SK-N-MC (cell line): Measurements from ENCODE around the gene GPR35.

ENCODE experiments used
- DNase-seq: peaks from one replicate; pipeline ENCODE4 v3.0.0-alpha.2; 2011; ENCODE audit warnings: low read depth, low spot score
- H3K27ac ChIP-seq: fragments of 200-600 bp; sonication (generic); 2 replicates; pipeline ENCODE4 v1.5.1; 2016; ENCODE audit warnings: mixed run types
- H3K36me3 ChIP-seq: fragments of 200-600 bp; sonication (generic); 2 replicates; pipeline ENCODE4 v1.6.1; 2017; ENCODE audit warnings: antibody characterized with exemption, low read length, mixed read lengths; ENCODE audit not compliant: insufficient read depth
- H3K4me3 ChIP-seq: fragments of 200-600 bp; sonication (generic); 2 replicates; pipeline ENCODE4 v1.5.1; 2016
- H3K9ac ChIP-seq: fragments of 200-600 bp; sonication (generic); 2 replicates; pipeline ENCODE4 v1.8.0; 2017; ENCODE audit warnings: mixed run types, mixed read lengths; ENCODE audit not compliant: insufficient read length
- H3K9me3 ChIP-seq: fragments of 200-600 bp; sonication (generic); 2 replicates; pipeline ENCODE4 v1.6.1; 2017; ENCODE audit warnings: low read depth, mild to moderate bottlenecking, antibody characterized with exemption, low read length, moderate library complexity, mixed read lengths
- EZH2 ChIP-seq: fragments of 200-600 bp; sonication (generic); IDR thresholded peaks from one replicate; pipeline ENCODE4 v1.6.1; 2017; ENCODE audit warnings: antibody characterized with exemption
- FOXP2 ChIP-seq: optimal IDR thresholded peaks from 2 replicates; pipeline ENCODE3; 2011; ENCODE audit warnings: mild to moderate bottlenecking, moderate library complexity; ENCODE audit not compliant: insufficient read depth; ENCODE audit errors: extremely low read length, control extremely low read depth
- POLR2AphosphoS5 ChIP-seq: IDR thresholded peaks from 2 replicates; pipeline ENCODE4 v1.6.1; 2012; ENCODE audit warnings: mild to moderate bottlenecking, low read depth, low read length, borderline replicate concordance

Gene GPR35

DNA sequence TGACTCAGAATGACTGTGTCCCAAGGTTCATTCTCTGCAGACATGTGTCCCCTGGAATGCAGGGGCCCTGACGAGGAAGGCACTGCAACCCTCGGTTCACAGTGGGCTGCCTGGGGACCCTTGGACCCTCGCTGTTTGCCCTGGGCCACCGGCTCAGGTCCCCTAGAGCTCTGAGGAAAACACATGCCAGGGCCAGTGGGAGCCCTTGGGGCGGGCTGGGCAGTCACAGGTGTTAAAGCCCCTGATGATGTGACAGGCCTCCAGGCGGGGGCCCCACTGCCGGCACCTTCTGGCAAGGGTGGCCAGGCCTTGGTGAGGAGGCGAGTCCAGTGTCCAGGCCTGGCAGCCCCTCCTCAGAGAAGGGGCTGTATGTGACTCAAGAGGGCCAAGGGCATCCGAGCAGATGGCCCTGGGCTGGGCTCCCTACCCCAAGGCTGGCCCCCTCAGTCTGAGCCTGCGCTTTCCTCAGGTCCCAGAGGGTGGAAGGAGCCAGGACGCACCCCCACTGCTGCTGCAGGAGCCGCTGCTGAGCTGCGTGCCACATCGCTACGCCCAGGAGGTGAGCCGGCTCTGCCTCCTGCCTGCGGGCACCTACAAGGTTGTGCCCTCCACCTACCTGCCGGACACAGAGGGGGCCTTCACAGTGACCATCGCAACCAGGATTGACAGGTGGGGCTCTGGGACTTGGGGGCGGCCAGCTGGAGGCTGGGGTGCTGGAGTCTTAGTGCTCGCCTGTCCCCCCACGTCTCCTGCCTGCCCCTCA lies 27.7 kb upstream of the GPR35 start:
- no peaks in the 10 kb centered on the region; the same call in 1 of the 2 replicates for H3K36me3 ChIP-seq
- TF ChIP-seq EZH2, result no peak
- no peak for TF ChIP-seq FOXP2
- TF ChIP-seq POLR2AphosphoS5, result no peak

DNA sequence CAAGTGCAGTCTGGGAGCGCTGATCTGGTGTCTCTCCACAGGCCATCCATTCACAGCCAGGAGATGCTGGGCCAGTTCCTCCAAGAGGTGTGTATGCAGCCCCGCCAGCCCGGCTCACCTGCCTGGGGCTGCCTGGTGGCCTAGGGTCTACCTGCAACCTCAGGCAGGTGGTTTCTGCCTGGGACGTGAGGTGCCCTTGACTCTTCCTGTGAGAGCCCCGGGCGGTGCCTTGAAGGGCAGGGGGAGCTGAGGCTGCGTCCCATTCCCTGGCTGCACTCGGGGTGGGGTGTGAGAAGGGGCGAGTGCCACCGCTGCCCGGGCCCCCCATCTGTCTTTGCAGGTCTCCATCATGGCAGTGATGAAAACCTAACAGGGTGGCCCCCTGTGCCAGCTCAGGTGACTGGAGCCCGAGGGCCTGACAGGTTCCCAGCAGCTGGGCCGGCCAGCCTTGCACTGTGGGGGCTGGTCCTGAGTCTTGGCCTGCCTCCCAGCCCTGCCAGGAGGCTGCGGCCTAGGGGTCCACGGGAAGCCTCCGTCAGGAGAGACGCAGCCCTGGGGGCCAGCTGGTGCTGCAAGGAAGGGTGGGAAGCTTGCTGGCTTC lies 26.9 kb upstream of the GPR35 start:
- Histone ChIP-seq H3K9me3 (no peaks in the 10 kb centered on the region), H3K36me3 (no peaks in the 10 kb centered on the region), H3K27ac (no peak overlapping the region), H3K4me3 (no peak overlapping the region), H3K9ac (no peak overlapping the region)
- TF ChIP-seq EZH2 (no peak), POLR2AphosphoS5 (no peak), FOXP2 (no peak)
- DNase-seq, result no peak

More for the DNA sequence above, 27.7 kb upstream of the GPR35 start:
- DNase-seq, result no peak
- Histone ChIP-seq H3K9me3 (no peaks in the 10 kb centered on the region), H3K9ac (no peak overlapping the region), H3K4me3 (no peak overlapping the region), H3K27ac (no peak overlapping the region)

DNA sequence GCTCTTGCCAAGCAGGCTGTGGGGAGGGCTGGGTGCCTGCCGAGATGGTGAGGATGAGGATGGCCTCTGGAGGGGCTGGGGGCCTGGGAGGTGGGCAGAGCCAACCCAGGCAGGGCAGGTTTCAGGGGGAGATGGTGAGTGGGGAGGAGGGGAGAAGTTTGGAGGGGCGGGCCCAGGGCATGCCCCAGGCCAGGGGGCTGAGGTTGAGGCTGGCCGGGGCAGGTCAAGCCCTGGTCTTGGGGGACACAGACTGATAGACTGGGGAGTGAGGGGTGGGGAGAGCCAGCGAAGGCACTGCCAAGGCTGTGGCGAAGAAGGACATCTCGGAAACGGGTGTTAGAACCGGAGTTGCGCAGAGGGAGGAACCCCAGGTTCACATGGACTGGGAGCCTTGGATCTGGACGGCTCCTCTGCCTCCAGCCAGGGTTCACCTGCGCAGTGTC lies 26.1 kb upstream of the GPR35 start:
- TF ChIP-seq POLR2AphosphoS5 (no peak), FOXP2 (no peak), EZH2 (no peak)
- no peaks in the 10 kb centered on the region for H3K36me3 ChIP-seq

DNA sequence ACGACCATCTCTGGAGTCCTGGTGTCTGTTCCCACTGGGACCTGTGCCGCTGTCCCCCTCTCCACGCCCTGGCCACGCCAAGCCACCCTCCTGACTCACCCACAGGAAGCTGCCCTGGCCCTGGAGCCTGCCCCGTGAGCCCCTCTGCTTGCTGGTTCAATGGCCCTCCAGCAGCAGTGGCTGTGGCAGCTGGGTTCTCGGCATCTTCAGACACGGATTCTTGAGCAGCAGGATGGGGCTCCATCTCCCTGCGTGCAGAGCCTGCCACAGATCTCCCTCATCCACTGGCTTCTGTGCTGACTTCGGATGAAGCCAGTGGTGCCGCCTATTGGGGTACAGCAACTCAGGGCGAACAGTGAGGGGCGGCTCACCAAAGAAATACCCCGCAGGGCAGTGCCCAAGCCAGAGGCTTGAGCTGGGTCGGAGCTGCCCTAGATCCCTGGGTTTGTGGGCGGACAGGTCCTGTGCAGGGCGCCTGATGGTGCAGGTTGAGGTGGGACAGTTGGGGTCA lies 24.8 kb upstream of the GPR35 start:
- DNase-seq, result no peak
- no peaks in the 10 kb centered on the region for H3K9me3 ChIP-seq
- no peak for TF ChIP-seq FOXP2
- TF ChIP-seq EZH2, result no peak
- no peak for TF ChIP-seq POLR2AphosphoS5
- no peak overlapping the region for H3K9ac ChIP-seq
- no peak overlapping the region for H3K27ac ChIP-seq
- no peaks in the 10 kb centered on the region for H3K36me3 ChIP-seq
- no peak overlapping the region for H3K4me3 ChIP-seq

More for the DNA sequence above, 26.1 kb upstream of the GPR35 start:
- H3K4me3 ChIP-seq, result no peak overlapping the region
- H3K9me3 ChIP-seq, result no peaks in the 10 kb centered on the region
- H3K27ac ChIP-seq, result no peak overlapping the region
- H3K9ac ChIP-seq, result no peak overlapping the region
- DNase-seq, result no peak

DNA sequence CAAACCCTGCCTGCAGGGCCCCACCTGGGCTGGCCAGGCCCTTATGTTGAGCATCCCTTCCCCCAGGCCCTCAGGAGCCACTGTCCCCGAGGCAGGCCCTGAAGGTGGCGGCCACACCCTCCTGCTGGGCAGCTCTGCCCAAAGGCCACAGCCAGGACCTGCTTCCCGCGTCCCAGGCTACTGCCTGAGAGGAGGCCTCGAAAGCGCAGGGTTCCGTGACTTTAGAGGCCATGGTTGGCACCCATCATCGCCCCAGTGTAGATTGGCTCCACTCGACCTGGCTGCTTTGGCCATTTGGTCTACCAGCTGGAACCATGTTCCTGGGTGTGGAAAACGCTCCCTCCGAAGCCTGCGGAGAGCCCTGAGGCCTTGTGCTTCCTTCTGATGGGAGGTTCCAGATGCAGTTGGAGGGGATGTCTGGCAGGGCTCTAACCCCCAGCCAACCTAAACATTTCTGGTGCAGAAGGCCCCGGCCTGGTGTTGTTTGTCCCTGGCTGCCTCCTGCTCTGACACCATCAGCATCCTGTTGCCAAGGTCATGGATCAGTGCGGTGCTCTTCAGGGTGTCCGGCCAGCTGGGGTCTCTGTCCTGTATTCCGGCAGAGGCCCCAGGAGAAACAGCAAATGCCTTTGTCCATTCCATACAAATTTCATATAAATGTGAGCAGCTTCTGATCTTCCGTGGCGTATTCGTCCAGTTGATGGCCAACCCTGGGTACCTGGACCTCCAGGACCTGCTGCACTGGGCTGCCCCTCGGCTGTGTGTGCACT lies 24.0 kb upstream of the GPR35 start:
- H3K4me3 ChIP-seq, result no peak overlapping the region
- no peak overlapping the region for H3K27ac ChIP-seq
- no peaks in the 10 kb centered on the region for H3K9me3 ChIP-seq
- no peak for TF ChIP-seq EZH2
- TF ChIP-seq FOXP2, result no peak
- TF ChIP-seq POLR2AphosphoS5, result no peak
- DNase-seq, result no peak
- no peak overlapping the region for H3K9ac ChIP-seq
- no peaks in the 10 kb centered on the region for H3K36me3 ChIP-seq

DNA sequence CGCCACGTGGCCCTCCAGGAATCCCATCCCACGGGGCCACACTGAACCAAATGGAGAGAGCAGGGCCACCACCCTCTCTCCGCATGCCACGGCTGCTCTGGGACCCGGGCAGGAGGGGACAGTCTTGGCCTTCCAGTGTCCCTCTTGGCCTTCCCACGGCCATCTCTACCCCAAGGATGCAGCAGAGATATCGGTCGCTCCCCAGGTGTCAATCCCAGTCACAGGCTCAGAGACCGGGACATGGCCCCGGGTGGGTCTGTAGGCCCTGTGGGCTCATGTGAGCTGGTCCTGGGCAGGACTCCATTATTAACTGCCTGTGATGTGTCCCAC lies 23.5 kb upstream of the GPR35 start:
- no peak for DNase-seq
- Histone ChIP-seq H3K27ac (no peak overlapping the region), H3K36me3 (no peaks in the 10 kb centered on the region), H3K9me3 (no peaks in the 10 kb centered on the region), H3K4me3 (no peak overlapping the region), H3K9ac (no peak overlapping the region)
- TF ChIP-seq FOXP2, result no peak
- TF ChIP-seq EZH2, result no peak
- no peak for TF ChIP-seq POLR2AphosphoS5

DNA sequence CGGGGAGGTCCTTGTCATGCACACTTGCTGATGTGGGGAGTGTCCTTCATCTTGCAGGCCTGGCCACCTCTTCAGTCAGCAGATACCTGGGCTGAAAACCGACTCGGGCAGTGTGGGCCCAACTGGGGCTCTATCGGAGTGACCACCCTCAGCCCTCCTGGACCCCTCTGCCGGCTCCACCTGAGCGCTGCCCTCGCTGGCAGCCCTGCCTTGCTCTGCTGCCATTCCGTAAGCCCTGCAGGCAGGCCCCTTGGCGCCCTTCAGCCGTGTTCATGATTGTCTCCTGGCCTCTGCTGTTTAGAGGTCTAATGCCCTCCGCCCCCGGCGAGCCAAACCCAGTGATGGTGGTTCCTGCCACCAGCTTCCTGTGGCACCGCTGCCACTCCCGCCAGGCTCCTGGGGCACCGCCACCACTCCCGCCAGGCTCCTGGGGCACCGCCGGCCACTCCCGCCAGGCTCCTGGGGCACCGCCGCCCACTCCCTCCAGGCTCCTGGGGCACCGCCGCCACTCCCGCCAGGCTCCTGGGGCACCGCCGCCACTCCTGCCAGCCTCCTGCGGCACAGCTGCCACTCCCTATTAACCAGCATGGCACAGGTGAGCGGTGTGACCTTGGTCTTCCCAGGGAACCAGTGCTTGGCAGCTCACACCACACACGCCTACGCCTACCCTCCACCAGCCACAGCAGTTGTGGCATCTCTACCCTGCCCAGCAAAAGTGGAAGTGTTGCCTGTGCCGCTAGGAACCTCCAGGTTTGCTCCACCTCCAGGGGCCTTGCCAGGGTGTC lies 22.8 kb upstream of the GPR35 start:
- Histone ChIP-seq H3K36me3 (no peaks in the 10 kb centered on the region), H3K4me3 (no peak overlapping the region), H3K9ac (no peak overlapping the region), H3K27ac (no peak overlapping the region), H3K9me3 (no peaks in the 10 kb centered on the region)
- DNase-seq, result no peak
- TF ChIP-seq FOXP2 (no peak), EZH2 (no peak), POLR2AphosphoS5 (no peak)

DNA sequence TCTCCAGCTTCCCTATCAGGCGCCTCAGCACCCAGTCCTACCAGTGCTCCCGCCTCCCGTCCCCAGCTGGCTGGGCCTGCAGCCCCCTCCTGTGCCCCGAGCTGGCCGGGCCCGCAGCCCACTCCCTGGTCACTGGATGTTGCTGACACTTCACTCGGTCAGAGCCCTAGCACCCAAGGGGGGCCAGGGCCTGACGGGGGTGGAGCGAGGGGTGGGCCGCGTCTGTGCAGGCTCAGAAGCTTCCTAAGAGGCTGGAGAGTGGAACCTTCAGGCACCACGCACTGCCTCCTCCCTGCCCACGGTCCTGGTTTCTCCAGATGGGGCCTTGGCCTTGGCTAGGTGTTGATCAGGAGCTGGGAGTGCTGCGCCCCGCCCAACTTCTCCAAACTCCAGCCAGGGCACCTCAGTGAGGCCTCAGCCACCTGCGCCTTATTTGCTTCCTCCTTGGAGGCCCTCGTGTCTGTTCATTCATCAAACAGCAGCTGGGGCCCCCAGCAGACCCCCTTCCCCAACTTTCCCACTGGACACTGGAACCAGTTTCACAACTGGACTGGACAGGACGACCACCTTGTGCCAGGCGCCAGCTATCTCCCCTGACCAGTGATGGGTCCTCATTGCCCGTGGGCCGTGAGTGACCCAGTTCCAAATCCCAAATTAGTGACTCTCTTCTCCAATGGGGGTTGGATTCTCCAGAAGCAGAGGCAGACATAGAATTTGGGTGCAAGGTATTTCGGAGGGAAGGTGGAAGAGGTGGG lies 22.0 kb upstream of the GPR35 start:
- no peak for DNase-seq
- Histone ChIP-seq H3K4me3 (no peak overlapping the region), H3K9ac (no peak overlapping the region), H3K9me3 (no peaks in the 10 kb centered on the region), H3K27ac (no peak overlapping the region), H3K36me3 (no peaks in the 10 kb centered on the region)
- TF ChIP-seq POLR2AphosphoS5 (no peak), EZH2 (no peak), FOXP2 (no peak)
